RKO (cell line): ENCODE data around the gene MATN3.

Source experiments
- DNase-seq: peaks from one replicate; pipeline ENCODE4 v3.0.0-alpha.2; 2016; ENCODE audit warnings: low spot score

The MATN3 gene

GRCh38 chr2:20001361-20001863, 11.1 kb downstream of the MATN3 start:
- DNase-seq, result no peak

GRCh38 chr2:19993731-19994130, 18.7 kb downstream of the MATN3 start:
- DNase-seq, result no peak

GRCh38 chr2:19991895-19992294, 20.6 kb downstream of the MATN3 start:
- DNase-seq, result no peak

DNA sequence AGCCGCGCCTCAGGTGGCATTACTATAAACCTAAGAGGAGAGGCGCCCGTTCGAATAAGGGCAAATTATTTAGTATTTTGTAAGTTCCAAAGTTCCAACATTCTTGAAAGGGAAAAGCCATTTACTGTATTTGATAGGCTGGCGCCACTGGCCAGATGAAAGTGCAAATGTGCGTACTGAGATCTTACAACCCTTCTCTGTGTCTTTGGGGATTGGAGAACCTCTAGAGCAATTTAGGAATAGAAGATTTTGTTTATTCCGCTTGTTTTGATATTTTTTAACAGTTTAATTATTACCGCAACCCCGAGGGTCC, 22.1 kb downstream of the MATN3 start:
- DNase-seq, result no peak

DNA sequence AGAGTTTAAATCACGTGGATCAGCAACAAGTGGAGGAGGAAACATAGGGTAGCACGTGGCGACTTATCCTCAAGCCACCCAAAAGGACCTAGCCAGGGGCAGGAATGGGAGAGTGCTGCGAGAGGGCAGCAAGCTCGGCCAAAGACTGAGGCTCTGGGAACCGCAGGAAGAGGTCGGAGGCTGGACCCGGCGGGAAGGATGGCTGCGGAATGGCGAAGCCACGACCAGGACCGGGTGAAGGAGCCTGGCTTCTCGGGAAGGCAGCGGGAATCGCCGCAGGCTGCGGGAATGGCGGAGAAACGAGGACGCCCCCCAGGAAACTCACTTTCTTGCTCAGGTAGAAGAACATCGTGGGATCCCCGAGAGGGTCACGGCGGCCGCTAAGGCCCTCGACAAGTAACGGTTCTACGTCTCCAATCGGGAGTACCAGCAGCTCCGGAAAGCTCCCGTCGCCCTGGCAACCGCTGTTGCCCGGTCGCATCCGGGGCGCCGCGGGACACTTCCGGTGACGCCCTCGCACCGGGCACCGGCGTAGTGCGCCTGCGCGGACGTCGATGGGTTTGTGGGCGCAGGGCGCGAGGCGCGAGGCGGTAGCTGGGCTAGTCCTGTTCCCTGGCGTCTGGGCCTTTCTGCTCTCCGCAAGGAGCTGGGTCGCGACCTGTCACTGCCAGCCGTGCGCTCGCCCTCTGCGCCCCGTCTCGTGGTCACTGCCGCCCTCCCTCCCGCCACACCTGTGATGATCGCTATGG, 22.6 kb downstream of the MATN3 start, which contains the start of gene WDR35:
Gene WDR35 (minus strand): TSS at position 439 of the 749 bp plus-strand sequence. CDS start 90 bp downstream, at position 349.
- DNase-seq, result peak; percentile 94

GRCh38 chr2:19989342-19989666, 23.2 kb downstream of the MATN3 start:
- no peak for DNase-seq

- DNase-seq, result peak; percentile 78
These were observed 23.9 kb downstream of the MATN3 start for GRCh38 chr2:19988600-19988999.

DNA sequence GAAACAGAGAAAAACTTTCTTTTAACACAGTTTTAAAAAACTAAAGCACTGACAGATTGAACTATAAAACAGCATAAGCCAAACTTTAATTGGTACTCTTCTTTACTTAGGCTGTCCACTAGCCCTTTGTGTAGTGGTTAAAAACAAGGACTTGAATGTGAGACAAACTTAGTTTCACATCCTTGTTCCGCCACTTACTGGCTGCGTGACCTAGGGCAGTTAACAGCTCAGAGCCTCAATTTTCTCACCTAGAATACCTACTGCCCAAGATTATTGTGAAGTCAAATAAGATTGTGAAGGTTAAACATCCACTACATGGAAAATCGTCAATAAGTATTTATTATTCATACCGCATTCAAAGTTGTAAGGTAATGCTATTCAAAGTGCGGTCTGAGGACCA, 24.5 kb downstream of the MATN3 start:
- no peak for DNase-seq

DNA sequence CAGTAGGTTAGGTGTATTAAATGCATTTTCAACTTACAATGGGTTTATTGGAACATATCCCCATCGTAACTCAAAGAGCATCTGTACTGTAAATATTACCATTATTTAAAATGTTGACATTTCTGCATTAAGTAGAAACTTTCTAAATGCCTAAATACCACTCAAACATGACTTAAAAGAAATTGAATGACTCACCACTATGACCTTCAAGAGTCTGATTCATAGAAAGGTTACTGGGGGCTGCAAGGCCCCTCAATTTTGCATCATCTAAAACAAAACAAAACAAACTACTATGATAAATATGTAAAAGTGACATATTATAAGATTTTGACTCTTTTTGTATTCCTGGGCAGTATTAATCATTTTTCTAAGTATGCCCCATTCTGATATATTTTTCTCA, 30.2 kb downstream of the MATN3 start:
- no peak for DNase-seq

DNA sequence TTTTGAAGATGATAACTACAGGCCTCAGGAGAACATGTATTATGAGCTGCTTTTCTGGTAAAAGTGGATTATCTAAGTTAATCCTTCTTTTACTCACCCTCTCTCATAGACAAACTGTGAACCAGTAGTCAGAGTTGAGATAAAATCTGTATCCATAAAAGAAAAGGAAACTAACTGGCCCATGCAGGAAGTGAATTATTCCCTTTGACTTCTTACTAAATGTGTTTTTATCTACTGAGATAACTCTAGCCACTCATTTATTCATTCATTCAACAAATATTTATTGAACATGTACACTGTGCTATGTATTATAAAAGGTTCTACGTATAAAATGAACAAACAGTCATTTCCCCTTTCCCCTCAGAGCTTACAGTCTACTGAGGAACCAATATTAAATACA, 32.5 kb downstream of the MATN3 start:
- no peak for DNase-seq

DNA sequence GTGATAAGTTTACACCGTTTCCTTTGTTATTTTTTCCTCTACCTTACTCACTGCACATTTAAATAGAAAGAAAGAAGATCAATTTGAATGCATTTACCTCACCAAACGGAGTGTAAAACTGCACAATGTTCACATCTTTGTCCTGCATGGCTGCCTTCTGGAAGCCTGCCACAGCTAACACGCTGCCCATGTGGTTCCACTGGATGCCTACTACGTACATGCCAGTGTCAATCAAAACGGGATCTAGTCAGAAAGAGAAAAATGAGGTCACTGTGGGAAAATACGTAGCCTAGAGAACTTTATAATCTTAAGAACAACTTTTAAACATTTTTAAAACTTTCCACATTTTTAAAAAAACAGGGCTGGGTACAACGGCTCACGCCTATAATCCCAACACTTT, 39.0 kb downstream of the MATN3 start:
- no peak for DNase-seq

- DNase-seq, result no peak
These were observed 40.8 kb downstream of the MATN3 start for GRCh38 chr2:19971691-19972090.

DNA sequence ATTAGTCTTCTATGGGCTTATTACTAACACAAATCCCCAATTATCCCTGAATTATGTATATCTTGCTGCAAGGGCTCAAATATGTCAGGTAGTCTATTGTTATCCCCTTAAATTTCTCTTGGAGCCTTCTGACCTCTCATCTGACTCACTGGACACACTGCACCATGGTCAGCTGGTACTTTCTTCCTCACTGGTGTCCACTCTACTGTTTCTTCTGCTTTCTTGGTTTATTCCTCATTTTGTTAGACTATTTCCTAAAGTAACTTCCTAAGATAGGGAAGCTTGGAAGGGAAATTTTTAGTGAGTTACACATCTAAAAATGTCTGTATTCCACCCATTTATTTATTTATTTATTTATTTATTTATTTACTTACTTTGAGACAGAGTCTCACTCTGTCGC, 49.1 kb downstream of the MATN3 start:
- DNase-seq, result no peak

DNA sequence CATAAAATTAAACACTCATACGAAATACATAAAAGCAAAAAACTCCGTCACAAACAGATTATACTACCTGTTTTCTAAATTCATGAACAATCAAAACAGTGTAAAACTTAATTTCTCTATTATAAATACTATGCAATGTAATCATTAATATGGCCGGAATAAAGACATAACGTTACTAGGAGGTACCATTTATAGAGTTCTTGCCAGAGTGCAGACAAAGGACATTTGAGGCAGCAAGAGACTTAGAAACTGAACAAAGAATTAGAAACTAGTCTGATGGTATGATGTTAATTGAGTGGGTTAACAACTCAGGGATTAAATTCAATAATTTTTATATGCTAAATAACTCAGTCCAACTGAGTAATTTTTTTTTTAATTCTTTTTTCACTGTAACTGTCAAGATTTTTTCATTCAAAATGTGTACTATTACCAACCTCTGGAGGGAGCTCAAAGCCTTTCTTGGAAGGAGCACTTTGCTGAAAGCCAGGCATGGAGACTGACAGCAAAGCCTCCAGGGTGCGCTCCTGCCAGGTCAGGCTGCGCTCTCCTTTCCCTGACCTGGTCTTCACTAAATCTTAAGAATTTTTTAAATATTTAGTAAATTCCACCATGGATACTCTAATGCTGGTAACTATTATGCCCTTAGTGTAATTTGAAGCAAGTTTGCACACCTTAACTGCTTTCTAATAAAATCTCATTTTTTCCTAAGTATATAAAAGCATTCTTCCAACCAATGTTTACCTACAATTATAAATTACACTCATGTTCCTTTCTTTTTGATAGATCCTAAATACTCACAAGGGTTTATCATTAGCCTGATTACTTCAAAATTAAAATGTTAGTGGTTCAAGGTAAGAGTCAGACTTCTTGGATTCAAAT, 56.7 kb downstream of the MATN3 start:
- peak; percentile 82 for DNase-seq

- DNase-seq, result no peak
These were observed 63.4 kb downstream of the MATN3 start for GRCh38 chr2:19949071-19949470.

DNA sequence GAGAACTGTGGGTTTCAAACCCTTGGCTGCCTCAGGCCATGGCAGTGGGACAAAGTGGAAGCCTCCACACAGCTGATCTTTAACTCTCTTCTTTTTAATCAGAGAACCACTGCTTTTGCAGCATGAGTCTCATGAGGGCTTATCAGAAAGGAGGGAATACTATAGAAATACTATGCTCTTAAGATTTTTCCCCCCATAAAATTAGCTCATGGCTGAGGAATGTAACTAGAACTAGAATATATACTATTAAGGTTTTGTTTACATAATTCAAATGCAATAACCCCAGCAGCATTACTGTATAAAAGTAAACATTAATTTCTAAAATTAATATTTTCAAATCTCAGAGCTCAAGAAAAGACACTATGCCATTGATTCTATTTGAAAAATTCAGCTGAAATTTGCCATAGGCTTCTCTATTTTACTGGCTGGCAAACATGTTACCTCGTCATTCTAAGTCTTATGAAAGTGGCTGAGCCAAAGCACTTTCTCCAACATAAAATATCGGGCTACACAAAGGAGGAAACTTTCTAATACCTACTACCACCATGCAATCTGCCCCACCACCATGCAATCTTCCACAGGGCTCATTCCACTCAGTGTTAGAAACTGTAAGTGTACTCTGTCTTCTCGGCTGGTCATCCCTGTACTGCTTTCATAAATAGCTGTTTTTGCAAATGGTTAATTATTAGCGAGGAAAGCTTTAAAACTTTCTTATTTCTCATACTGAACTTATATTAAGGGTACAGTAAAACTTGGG, 65.1 kb downstream of the MATN3 start:
- DNase-seq, result no peak

GRCh38 chr2:19944205-19944845, 68.1 kb downstream of the MATN3 start:
- no peak for DNase-seq

DNA sequence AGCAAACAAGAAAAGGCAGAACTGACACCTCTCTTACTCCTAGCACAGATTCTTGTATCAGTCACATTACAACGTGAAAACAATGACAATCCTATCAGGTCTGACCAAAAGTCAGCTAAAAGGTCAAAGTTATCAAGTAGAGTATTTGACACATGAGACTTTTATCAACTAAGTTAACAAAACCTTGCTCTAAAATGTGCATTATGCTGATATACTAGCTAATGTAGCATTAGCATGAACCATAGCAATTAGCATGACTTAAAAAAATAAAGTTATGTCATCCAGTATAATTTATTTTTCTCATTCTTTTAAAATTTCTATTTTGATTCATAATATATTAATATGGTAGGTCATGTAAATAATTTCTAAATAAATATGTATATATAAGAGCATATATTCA, 69.3 kb downstream of the MATN3 start:
- no peak for DNase-seq

DNA sequence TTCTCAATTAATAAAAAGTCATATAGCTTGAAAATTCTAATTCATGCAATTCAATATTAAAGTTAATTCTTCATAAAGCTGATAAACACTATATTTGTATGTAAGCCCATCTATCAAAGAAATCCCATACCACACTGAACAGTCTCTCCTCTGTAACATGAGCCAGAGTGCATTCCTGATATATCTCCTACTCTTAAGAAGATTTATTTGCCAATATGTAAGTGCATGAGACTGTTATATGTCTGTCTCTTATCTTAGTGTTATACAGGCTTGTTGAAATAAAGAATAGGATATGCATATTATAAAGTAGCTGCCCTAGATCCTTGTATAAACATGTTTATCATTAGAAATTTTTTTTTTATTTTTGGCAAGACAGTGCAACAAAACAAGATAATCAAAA, 70.3 kb downstream of the MATN3 start:
- no peak for DNase-seq
